HEK293 (cell line): ENCODE data around the gene PIEZO1.

Experiments
- EGR2 ChIP-seq: fragments of 450-650 bp; formaldehyde crosslinking; IDR thresholded peaks from 2 replicates; pipeline ENCODE4 v1.5.1; 2016; ENCODE audit warnings: low read depth, missing biosample characterization, missing genetic modification characterization
- ZNF24 ChIP-seq: fragments of 450-650 bp; formaldehyde crosslinking; IDR thresholded peaks from 2 replicates; pipeline ENCODE4 v1.5.1; 2016; ENCODE audit warnings: missing biosample characterization, missing genetic modification characterization
- ZNF830 ChIP-seq: fragments of 450-650 bp; IDR thresholded peaks from 2 replicates; pipeline ENCODE4 v1.5.0; 2018; ENCODE audit warnings: missing biosample characterization, missing genetic modification characterization, low read depth, mild to moderate bottlenecking, moderate library complexity
- TF ChIP-seq, protein P1 (sequence below): fragments of 450-650 bp; formaldehyde crosslinking; IDR thresholded peaks from 2 replicates; pipeline ENCODE4 v1.5.1; 2016; ENCODE audit warnings: missing biosample characterization, missing genetic modification characterization, low read depth
- TF ChIP-seq, protein P2 (sequence below): fragments of 450-650 bp; formaldehyde crosslinking; IDR thresholded peaks from 2 replicates; pipeline ENCODE4 v1.5.1; 2016; ENCODE audit warnings: missing biosample characterization, missing genetic modification characterization
- TF ChIP-seq, protein P3 (sequence below): fragments of 450-650 bp; formaldehyde crosslinking; IDR thresholded peaks from 2 replicates; pipeline ENCODE4 v1.5.1; 2016; ENCODE audit warnings: missing biosample characterization, missing genetic modification characterization

DNA sequence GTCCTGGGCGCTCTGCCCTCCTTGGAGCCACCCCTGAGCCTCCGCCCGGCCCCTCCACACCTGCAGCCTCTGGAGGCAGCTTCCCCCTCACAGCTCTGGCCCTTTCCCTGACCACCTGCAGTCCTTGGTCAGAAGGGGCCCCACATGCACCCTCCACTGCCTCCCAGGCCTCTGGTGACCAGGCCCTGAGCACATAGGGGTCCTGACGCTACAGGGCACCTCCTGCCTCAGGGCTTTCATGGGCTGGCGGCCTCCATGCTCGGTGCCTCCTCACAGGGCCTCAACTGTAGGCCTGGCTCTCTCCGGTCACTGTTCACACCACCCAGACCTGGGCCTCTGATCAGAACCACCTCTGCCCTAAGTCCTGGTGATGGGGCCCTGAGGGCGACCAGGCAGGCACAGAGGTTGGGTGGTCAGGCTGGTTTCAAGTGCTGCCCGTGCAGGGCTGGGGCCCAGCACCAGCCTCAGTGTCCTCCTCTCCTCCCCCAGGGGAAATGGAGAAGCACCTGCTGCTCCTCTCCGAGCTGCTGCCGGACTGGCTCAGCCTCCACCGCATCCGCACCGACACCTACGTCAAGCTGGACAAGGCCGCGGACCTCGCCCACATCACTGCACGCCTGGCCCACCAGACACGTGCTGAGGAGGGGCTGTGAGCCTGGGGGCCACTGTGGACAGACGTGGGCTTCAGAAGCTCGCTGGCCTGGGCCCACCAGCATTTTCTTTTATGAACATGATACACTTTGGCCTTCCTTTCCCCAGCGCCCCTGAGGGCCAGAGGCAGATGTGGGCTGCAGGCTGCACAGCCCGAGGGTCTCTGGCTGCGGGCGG, 22.8 kb upstream of the PIEZO1 start:
- TF ChIP-seq, protein P1, sequence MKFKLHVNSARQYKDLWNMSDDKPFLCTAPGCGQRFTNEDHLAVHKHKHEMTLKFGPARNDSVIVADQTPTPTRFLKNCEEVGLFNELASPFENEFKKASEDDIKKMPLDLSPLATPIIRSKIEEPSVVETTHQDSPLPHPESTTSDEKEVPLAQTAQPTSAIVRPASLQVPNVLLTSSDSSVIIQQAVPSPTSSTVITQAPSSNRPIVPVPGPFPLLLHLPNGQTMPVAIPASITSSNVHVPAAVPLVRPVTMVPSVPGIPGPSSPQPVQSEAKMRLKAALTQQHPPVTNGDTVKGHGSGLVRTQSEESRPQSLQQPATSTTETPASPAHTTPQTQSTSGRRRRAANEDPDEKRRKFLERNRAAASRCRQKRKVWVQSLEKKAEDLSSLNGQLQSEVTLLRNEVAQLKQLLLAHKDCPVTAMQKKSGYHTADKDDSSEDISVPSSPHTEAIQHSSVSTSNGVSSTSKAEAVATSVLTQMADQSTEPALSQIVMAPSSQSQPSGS (tag by site-specific recombination) = no peak
- TF ChIP-seq, protein P2, sequence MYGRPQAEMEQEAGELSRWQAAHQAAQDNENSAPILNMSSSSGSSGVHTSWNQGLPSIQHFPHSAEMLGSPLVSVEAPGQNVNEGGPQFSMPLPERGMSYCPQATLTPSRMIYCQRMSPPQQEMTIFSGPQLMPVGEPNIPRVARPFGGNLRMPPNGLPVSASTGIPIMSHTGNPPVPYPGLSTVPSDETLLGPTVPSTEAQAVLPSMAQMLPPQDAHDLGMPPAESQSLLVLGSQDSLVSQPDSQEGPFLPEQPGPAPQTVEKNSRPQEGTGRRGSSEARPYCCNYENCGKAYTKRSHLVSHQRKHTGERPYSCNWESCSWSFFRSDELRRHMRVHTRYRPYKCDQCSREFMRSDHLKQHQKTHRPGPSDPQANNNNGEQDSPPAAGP (tag by site-specific recombination) = no peak
- TF ChIP-seq EGR2 (tag by site-specific recombination) = no peak; the same call in 1 of the 2 replicates
- TF ChIP-seq ZNF830 (tag by site-specific recombination) = no peak
- TF ChIP-seq, protein P3, sequence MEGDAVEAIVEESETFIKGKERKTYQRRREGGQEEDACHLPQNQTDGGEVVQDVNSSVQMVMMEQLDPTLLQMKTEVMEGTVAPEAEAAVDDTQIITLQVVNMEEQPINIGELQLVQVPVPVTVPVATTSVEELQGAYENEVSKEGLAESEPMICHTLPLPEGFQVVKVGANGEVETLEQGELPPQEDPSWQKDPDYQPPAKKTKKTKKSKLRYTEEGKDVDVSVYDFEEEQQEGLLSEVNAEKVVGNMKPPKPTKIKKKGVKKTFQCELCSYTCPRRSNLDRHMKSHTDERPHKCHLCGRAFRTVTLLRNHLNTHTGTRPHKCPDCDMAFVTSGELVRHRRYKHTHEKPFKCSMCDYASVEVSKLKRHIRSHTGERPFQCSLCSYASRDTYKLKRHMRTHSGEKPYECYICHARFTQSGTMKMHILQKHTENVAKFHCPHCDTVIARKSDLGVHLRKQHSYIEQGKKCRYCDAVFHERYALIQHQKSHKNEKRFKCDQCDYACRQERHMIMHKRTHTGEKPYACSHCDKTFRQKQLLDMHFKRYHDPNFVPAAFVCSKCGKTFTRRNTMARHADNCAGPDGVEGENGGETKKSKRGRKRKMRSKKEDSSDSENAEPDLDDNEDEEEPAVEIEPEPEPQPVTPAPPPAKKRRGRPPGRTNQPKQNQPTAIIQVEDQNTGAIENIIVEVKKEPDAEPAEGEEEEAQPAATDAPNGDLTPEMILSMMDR (tag by site-specific recombination) = no peak
- no peak for TF ChIP-seq ZNF24
